ENCODE data around the gene CBLB.

- TF ChIP-seq CTCF (conservative IDR thresholded peaks at IDR 0.05; ENCODE audit: low read depth, low read length) (no peak), EZH2 (IDR thresholded peaks at IDR 0.05; ENCODE audit: low read length, unreplicated experiment) (no peak)
Measured at GRCh38 chr3:105877336-105877910, 8.6 kb upstream of the CBLB start.

All from PC-3 (cell line).